ENCODE data around the gene DLEU7. TPM values are rescaled to one million over a fixed set of nuclear protein-coding genes. Genes with fewer than 3 reads are reported as not detected.

DLEU7 gene
- not detected in 2 replicates for total RNA-seq (2014; rRNA removed; shearing (Covaris generic))

- DNase-seq (ENCODE audit: low spot score) = peak; percentile 23
- in situ Hi-C loops (cut with HindIII; ENCODE audit: low sequenced_read_pairs) = no loop called here
Measured at GRCh38 chr13:50843257-50844083, at the start of gene DLEU7. TSS of gene DLEU7 (minus strand) at chr13:50843692. CDS start at chr13:50843646, 46 bp downstream.

- no peak for DNase-seq (ENCODE audit: low spot score)
- in situ Hi-C loops (cut with HindIII; ENCODE audit: low sequenced_read_pairs) = no loop called here
Measured at GRCh38 chr13:50892210-50892944, 48.9 kb upstream of the DLEU7 start.

- in situ Hi-C loops (cut with HindIII; ENCODE audit: low sequenced_read_pairs) = no loop called here
- no peak for DNase-seq (ENCODE audit: low spot score)
Measured at GRCh38 chr13:50891206-50891605, 47.7 kb upstream of the DLEU7 start.

GRCh38 chr13:50889317-50889716 is 45.8 kb upstream of the DLEU7 start:
- no peak for DNase-seq (ENCODE audit: low spot score)
- in situ Hi-C loops (cut with HindIII; ENCODE audit: low sequenced_read_pairs) = no loop called here

GRCh38 chr13:50888362-50888761 is 44.9 kb upstream of the DLEU7 start:
- no peak for DNase-seq (ENCODE audit: low spot score)
- in situ Hi-C loops (cut with HindIII; ENCODE audit: low sequenced_read_pairs) = no loop called here

- in situ Hi-C loops (cut with HindIII; ENCODE audit: low sequenced_read_pairs) = no loop called here
- no peak for DNase-seq (ENCODE audit: low spot score)
Measured at GRCh38 chr13:50887151-50887550, 43.7 kb upstream of the DLEU7 start.

- DNase-seq (ENCODE audit: low spot score) = no peak
- in situ Hi-C loops (cut with HindIII; ENCODE audit: low sequenced_read_pairs) = no loop called here
Measured at GRCh38 chr13:50884265-50884664, 40.8 kb upstream of the DLEU7 start.

- in situ Hi-C loops (cut with HindIII; ENCODE audit: low sequenced_read_pairs) = no loop called here
- DNase-seq (ENCODE audit: low spot score) = no peak
Measured at GRCh38 chr13:50883728-50884127, 40.2 kb upstream of the DLEU7 start.

GRCh38 chr13:50882816-50883435 is 39.4 kb upstream of the DLEU7 start:
- DNase-seq (ENCODE audit: low spot score) = no peak
- in situ Hi-C loops (cut with HindIII; ENCODE audit: low sequenced_read_pairs) = no loop called here

- in situ Hi-C loops (cut with HindIII; ENCODE audit: low sequenced_read_pairs) = no loop called here
- DNase-seq (ENCODE audit: low spot score) = no peak
Measured at GRCh38 chr13:50873991-50874390, 30.5 kb upstream of the DLEU7 start.

- DNase-seq (ENCODE audit: low spot score) = no peak
- in situ Hi-C loops (cut with HindIII; ENCODE audit: low sequenced_read_pairs) = no loop called here
Measured at GRCh38 chr13:50873467-50873866, 30.0 kb upstream of the DLEU7 start.

- no peak for DNase-seq (ENCODE audit: low spot score)
- in situ Hi-C loops (cut with HindIII; ENCODE audit: low sequenced_read_pairs) = no loop called here
Measured at GRCh38 chr13:50871405-50871804, 27.9 kb upstream of the DLEU7 start.

- no peak for DNase-seq (ENCODE audit: low spot score)
- in situ Hi-C loops (cut with HindIII; ENCODE audit: low sequenced_read_pairs) = no loop called here
Measured at GRCh38 chr13:50867637-50867945, 24.1 kb upstream of the DLEU7 start.

GRCh38 chr13:50866817-50867636 is 23.5 kb upstream of the DLEU7 start:
- in situ Hi-C loops (cut with HindIII; ENCODE audit: low sequenced_read_pairs) = no loop called here
- DNase-seq (ENCODE audit: low spot score) = no peak

GRCh38 chr13:50864492-50864891 is 21.0 kb upstream of the DLEU7 start:
- in situ Hi-C loops (cut with HindIII; ENCODE audit: low sequenced_read_pairs) = no loop called here

GRCh38 chr13:50855681-50856080 is 12.2 kb upstream of the DLEU7 start:
- in situ Hi-C loops (cut with HindIII; ENCODE audit: low sequenced_read_pairs) = no loop called here
- no peak for DNase-seq (ENCODE audit: low spot score)

More at GRCh38 chr13:50864492-50864891, 21.0 kb upstream of the DLEU7 start:
- DNase-seq (ENCODE audit: low spot score) = no peak

- in situ Hi-C loops (cut with HindIII; ENCODE audit: low sequenced_read_pairs) = no loop called here
- DNase-seq (ENCODE audit: low spot score) = no peak
Measured at GRCh38 chr13:50850445-50850844, 7.0 kb upstream of the DLEU7 start.

GRCh38 chr13:50847501-50847900 is 4.0 kb upstream of the DLEU7 start:
- in situ Hi-C loops (cut with HindIII; ENCODE audit: low sequenced_read_pairs) = no loop called here

GRCh38 chr13:50846861-50847475 is 3.5 kb upstream of the DLEU7 start:
- peak; percentile 75 for DNase-seq (ENCODE audit: low spot score)
- in situ Hi-C loops (cut with HindIII; ENCODE audit: low sequenced_read_pairs) = no loop called here

More at GRCh38 chr13:50847501-50847900, 4.0 kb upstream of the DLEU7 start:
- peak; percentile 92 for DNase-seq (ENCODE audit: low spot score)
